H9 (cell line): ENCODE measurements around the gene ASAP3. TPM values are rescaled to one million over a fixed set of nuclear protein-coding genes. Genes with fewer than 3 reads are reported as not detected.

ENCODE experiments used
- DNase-seq: peaks from one replicate; pipeline ENCODE4 v3.0.0-alpha.2; 2017
- H2AFZ ChIP-seq: one replicate; pipeline ENCODE4 v1.6.1; 2013; ENCODE audit warnings: mild to moderate bottlenecking, low read length, control low read depth, moderate library complexity
- H2AK5ac ChIP-seq: 2 replicates; pipeline ENCODE4 v1.6.1; 2013; ENCODE audit warnings: low read length, control low read depth, mixed read lengths; ENCODE audit not compliant: insufficient read length
- H2BK120ac ChIP-seq: one replicate; pipeline ENCODE4 v1.6.1; 2013; ENCODE audit warnings: low read depth, mild to moderate bottlenecking, low read length, control low read depth, inconsistent platforms; ENCODE audit not compliant: poor library complexity, severe bottlenecking
- H2BK12ac ChIP-seq: 2 replicates; pipeline ENCODE4 v1.6.1; 2013; ENCODE audit warnings: low read length, control low read depth, mixed read lengths, low read depth; ENCODE audit not compliant: insufficient read length
- H2BK15ac ChIP-seq: 2 replicates; pipeline ENCODE4 v1.6.1; 2013; ENCODE audit warnings: low read depth, low read length, control low read depth
- H2BK20ac ChIP-seq: one replicate; pipeline ENCODE4 v1.6.1; 2013; ENCODE audit warnings: low read depth, mild to moderate bottlenecking, low read length, control low read depth, inconsistent platforms; ENCODE audit not compliant: poor library complexity, severe bottlenecking
- H2BK5ac ChIP-seq: 2 replicates; pipeline ENCODE4 v1.6.1; 2013; ENCODE audit warnings: low read length, control low read depth, mixed read lengths; ENCODE audit not compliant: insufficient read length
- H3K14ac ChIP-seq: 2 replicates; pipeline ENCODE4 v1.6.1; 2013; ENCODE audit warnings: low read length, control low read depth; ENCODE audit not compliant: insufficient read depth
- H3K18ac ChIP-seq: 2 replicates; pipeline ENCODE4 v1.6.1; 2013; ENCODE audit warnings: low read depth, mild to moderate bottlenecking, mixed read lengths, low read length, control low read depth; ENCODE audit not compliant: insufficient read length
- H3K23ac ChIP-seq: 2 replicates; pipeline ENCODE4 v1.6.1; 2013; ENCODE audit warnings: low read length, control low read depth, mixed read lengths, low read depth; ENCODE audit not compliant: insufficient read length
- H3K23me2 ChIP-seq: 2 replicates; pipeline ENCODE4 v1.6.1; 2013; ENCODE audit warnings: low read depth, mild to moderate bottlenecking, mixed read lengths, low read length, control low read depth; ENCODE audit not compliant: insufficient read length, poor library complexity, severe bottlenecking
- H3K27ac ChIP-seq: 2 replicates; pipeline ENCODE4 v1.5.1; 2013; ENCODE audit warnings: low read length, control low read depth, mixed read lengths, low read depth; ENCODE audit not compliant: insufficient read length
- H3K27me3 ChIP-seq: 2 replicates; pipeline ENCODE4 v1.6.1; 2013; ENCODE audit warnings: low read length, control low read depth, inconsistent platforms; ENCODE audit not compliant: insufficient read depth
- H3K4ac ChIP-seq: 2 replicates; pipeline ENCODE4 v1.6.1; 2013; ENCODE audit warnings: low read depth, mild to moderate bottlenecking, control low read depth, inconsistent platforms, low read length, moderate library complexity
- H3K4me1 ChIP-seq: 2 replicates; pipeline ENCODE4 v1.6.1; 2013; ENCODE audit warnings: low read length, control low read depth, inconsistent platforms; ENCODE audit not compliant: insufficient read depth
- H3K4me2 ChIP-seq: 2 replicates; pipeline ENCODE4 v1.6.1; 2013; ENCODE audit warnings: low read length, control low read depth, mixed read lengths; ENCODE audit not compliant: insufficient read length, insufficient read depth
- H3K56ac ChIP-seq: 2 replicates; pipeline ENCODE4 v1.6.1; 2013; ENCODE audit warnings: low read depth, mild to moderate bottlenecking, mixed read lengths, low read length, control low read depth; ENCODE audit not compliant: insufficient read length
- H3K79me1 ChIP-seq: 2 replicates; pipeline ENCODE4 v1.6.1; 2013; ENCODE audit warnings: low read depth, mild to moderate bottlenecking, moderate library complexity, low read length, control low read depth, inconsistent platforms; ENCODE audit not compliant: insufficient read depth, poor library complexity, severe bottlenecking
- H3K79me2 ChIP-seq: 2 replicates; pipeline ENCODE4 v1.6.1; 2013; ENCODE audit warnings: low read length, control low read depth, inconsistent platforms; ENCODE audit not compliant: insufficient read depth
- H3K9ac ChIP-seq: 2 replicates; pipeline ENCODE4 v1.6.1; 2013; ENCODE audit warnings: low read length, control low read depth, mixed read lengths; ENCODE audit not compliant: insufficient read length; ENCODE audit errors: extremely low read depth
- H3K9me3 ChIP-seq: one replicate; pipeline ENCODE4 v1.6.1; 2013; ENCODE audit warnings: low read depth, low read length, inconsistent platforms; ENCODE audit not compliant: control insufficient read depth
- H3T11ph ChIP-seq: one replicate; pipeline ENCODE4 v1.6.1; 2013; ENCODE audit warnings: mild to moderate bottlenecking, low read length, control low read depth, inconsistent platforms
- H4K20me1 ChIP-seq: one replicate; pipeline ENCODE4 v1.6.1; 2013; ENCODE audit not compliant: control insufficient read depth, insufficient read length, insufficient read depth
- H4K5ac ChIP-seq: 2 replicates; pipeline ENCODE4 v1.6.1; 2013; ENCODE audit warnings: low read depth, mild to moderate bottlenecking, mixed read lengths, low read length, control low read depth; ENCODE audit not compliant: insufficient read length
- H4K8ac ChIP-seq: replicated peaks from 2 replicates; pipeline ENCODE4 v1.6.1; 2013; ENCODE audit warnings: low read length, control low read depth, mixed read lengths, low read depth; ENCODE audit not compliant: insufficient read length
- H4K91ac ChIP-seq: 2 replicates; pipeline ENCODE4 v1.6.1; 2013; ENCODE audit warnings: low read depth, mild to moderate bottlenecking, moderate library complexity, mixed read lengths, low read length, control low read depth; ENCODE audit not compliant: insufficient read length
- H3K27ac Mint-ChIP-seq, 3 experiments: 2 replicates in 2 of 3; 3 replicates in 1 of 3; pipeline ENCODE4 v1.8.0; 2020 to 2021; ENCODE audit warnings: mixed read lengths in 3 of 3, mild to moderate bottlenecking in 1 of 3, moderate library complexity in 1 of 3
- H3K27me3 Mint-ChIP-seq: 2 replicates; pipeline ENCODE4 v1.8.0; 2021; ENCODE audit warnings: low read depth, mild to moderate bottlenecking, moderate library complexity, mixed read lengths
- H3K36me3 Mint-ChIP-seq, 3 experiments: 2 replicates in 2 of 3; 3 replicates in 1 of 3; pipeline ENCODE4 v1.8.0; 2020 to 2021; ENCODE audit warnings: low read depth in 3 of 3, mixed read lengths in 3 of 3; ENCODE audit not compliant: insufficient read depth in 1 of 3
- H3K4me1 Mint-ChIP-seq, 2 experiments: 2 replicates each; pipeline ENCODE4 v1.8.0; 2020; ENCODE audit warnings: mixed read lengths in 2 of 2
- H3K4me3 Mint-ChIP-seq, 2 experiments: 2 replicates in 1 of 2; 3 replicates in 1 of 2; pipeline ENCODE4 v1.8.0; 2020 to 2021; ENCODE audit warnings: mild to moderate bottlenecking in 2 of 2, mixed read lengths in 2 of 2, moderate library complexity in 1 of 2
- H3K9me3 Mint-ChIP-seq, 2 experiments: 2 replicates in 1 of 2; 3 replicates in 1 of 2; pipeline ENCODE4 v1.8.0; 2020; ENCODE audit warnings: mild to moderate bottlenecking in 2 of 2, mixed read lengths in 2 of 2, moderate library complexity in 1 of 2
- CTCF ChIP-seq: fragments of 200-600 bp; sonication (generic); conservative IDR thresholded peaks from 3 replicates; pipeline ENCODE4 v1.8.0; 2021; ENCODE audit warnings: antibody characterized with exemption, mild to moderate bottlenecking
- WGBS: extraction: QIAGEN DNeasy Blood & Tissue Kit; methylation state at CpG from one replicate; pipeline ENCODE4 v1.1.7; 2013; ENCODE audit warnings: missing lambda C conversion rate, low lambda C conversion rate, mixed read lengths; ENCODE audit not compliant: insufficient read length; ENCODE audit errors: extremely low coverage; 5-methylcytosine and 5-hydroxymethylcytosine counted together
- total RNA-seq: library from RNA; stranded (reverse); gene quantifications from 2 replicates; pipeline ENCODE4 v1.2.1, GENCODE V29; 2021

The ASAP3 gene
- total RNA-seq, 1 experiment from 2014 or later, result 26.7 TPM

- no peaks in the 10 kb centered on the region; the same call in 1 of the 2 replicates for H3K79me2 ChIP-seq
- H2BK20ac ChIP-seq, result no peak overlapping the region
- no peak overlapping the region for H3K4me3 Mint-ChIP-seq
- no peak overlapping the region for H3K56ac ChIP-seq
- TF ChIP-seq CTCF, result no peak
- H3K4me1 Mint-ChIP-seq, result peaks cover 5 to 18% of the 10 kb centered on the region in 2 experiments
- H3K9ac ChIP-seq, result no peak overlapping the region
- H3K4me1 ChIP-seq, result no peaks in the 10 kb centered on the region
- no peaks in the 10 kb centered on the region; the same call in 1 of the 2 replicates for H3K27me3 Mint-ChIP-seq
- DNase-seq, result no peak
- no peaks in the 10 kb centered on the region for H3K27me3 ChIP-seq
- no peak overlapping the region for H3K14ac ChIP-seq
- H2BK120ac ChIP-seq, result no peak overlapping the region
- H3K4me2 ChIP-seq, result no peak overlapping the region
- H3K36me3 Mint-ChIP-seq, result peaks cover 2 to 4% (median 3%) of the 10 kb centered on the region in 3 experiments; a peak in 2 of 7 replicates
- no peak overlapping the region for H2AFZ ChIP-seq
- no peak overlapping the region for H3K27ac ChIP-seq
- no peaks in the 10 kb centered on the region for H3K79me1 ChIP-seq
- no peaks in the 10 kb centered on the region for H3K9me3 Mint-ChIP-seq
- H4K8ac ChIP-seq, result no peak overlapping the region
- no peak overlapping the region for H2AK5ac ChIP-seq
- H2BK12ac ChIP-seq, result no peak overlapping the region
- no peak overlapping the region for H3K18ac ChIP-seq
- no peak overlapping the region for H2BK5ac ChIP-seq
- no CpG with 5 or more reads among the region's 3 CpGs for WGBS
- no peak overlapping the region for H4K91ac ChIP-seq
- no peaks in the 10 kb centered on the region for H3K9me3 ChIP-seq
- no peaks in the 10 kb centered on the region for H3K23me2 ChIP-seq
- no peak overlapping the region for H3K27ac Mint-ChIP-seq
- H2BK15ac ChIP-seq, result no peak overlapping the region
- no peaks in the 10 kb centered on the region for H4K20me1 ChIP-seq
- no peak overlapping the region for H3K4ac ChIP-seq
- H4K5ac ChIP-seq, result no peak overlapping the region
- no peak overlapping the region for H3K23ac ChIP-seq
- H3T11ph ChIP-seq, result no peak overlapping the region
Observed at GRCh38 chr1:23475641-23476040, 8.3 kb downstream of the ASAP3 start.
